DOHH2 (cell line): Measurements from ENCODE around the gene SLC25A23.

Source experiments
- H3F3A ChIP-seq: fragments of 200-600 bp; sonication (generic), shearing (Covaris generic); 2 replicates; pipeline ENCODE4 v1.6.0; 2016; ENCODE audit warnings: antibody characterized with exemption, mild to moderate bottlenecking; ENCODE audit not compliant: control insufficient read depth, insufficient read depth
- H3K27ac ChIP-seq: fragments of 200-600 bp; sonication (generic); 2 replicates; pipeline ENCODE4 v1.5.1; 2014; ENCODE audit warnings: low read depth, mild to moderate bottlenecking, low read length, moderate library complexity
- H3K27me3 ChIP-seq: fragments of 200-600 bp; sonication (generic); 2 replicates; pipeline ENCODE4 v1.6.1; 2014; ENCODE audit warnings: mild to moderate bottlenecking, low read length, mixed read lengths; ENCODE audit not compliant: control insufficient read depth
- H3K36me3 ChIP-seq: fragments of 200-600 bp; sonication (generic); 2 replicates; pipeline ENCODE4 v1.6.1; 2014; ENCODE audit warnings: mild to moderate bottlenecking, low read length, moderate library complexity, mixed read lengths; ENCODE audit not compliant: control insufficient read depth
- H3K4me1 ChIP-seq: fragments of 200-600 bp; sonication (generic); 2 replicates; pipeline ENCODE4 v1.6.1; 2014; ENCODE audit warnings: mild to moderate bottlenecking, low read length, mixed read lengths; ENCODE audit not compliant: control insufficient read depth
- H3K4me2 ChIP-seq: fragments of 200-600 bp; sonication (generic); 2 replicates; pipeline ENCODE4 v1.6.0; 2014; ENCODE audit warnings: mild to moderate bottlenecking, low read length, moderate library complexity
- H3K4me3 ChIP-seq: fragments of 200-600 bp; sonication (generic); 2 replicates; pipeline ENCODE4 v1.5.1; 2014; ENCODE audit warnings: mild to moderate bottlenecking, low read length, mixed read lengths
- H3K79me2 ChIP-seq: fragments of 200-600 bp; sonication (generic); 2 replicates; pipeline ENCODE4 v1.6.1; 2014; ENCODE audit warnings: mild to moderate bottlenecking, low read length, mixed read lengths; ENCODE audit not compliant: control insufficient read depth
- H3K9me2 ChIP-seq: fragments of 200-600 bp; sonication (generic); replicated peaks from 2 replicates; pipeline ENCODE4 v1.6.1; 2014; ENCODE audit warnings: mild to moderate bottlenecking, low read length, mixed read lengths; ENCODE audit not compliant: control insufficient read depth
- H3K9me3 ChIP-seq: fragments of 200-600 bp; sonication (generic); 2 replicates; pipeline ENCODE4 v1.6.1; 2014; ENCODE audit warnings: antibody characterized with exemption, low read length, mixed read lengths; ENCODE audit not compliant: control insufficient read depth, insufficient read depth
- H4K20me1 ChIP-seq: fragments of 200-600 bp; sonication (generic); 2 replicates; pipeline ENCODE4 v1.6.0; 2014; ENCODE audit warnings: low read depth, mild to moderate bottlenecking, antibody characterized with exemption, low read length, moderate library complexity; ENCODE audit not compliant: control insufficient read depth, insufficient read depth
- EZH2phosphoT487 ChIP-seq: fragments of 200-600 bp; sonication (generic); IDR thresholded peaks from 2 replicates; pipeline ENCODE4 v1.6.1; 2017; ENCODE audit warnings: borderline replicate concordance, mild to moderate bottlenecking, antibody characterized with exemption, low read length, moderate library complexity, mixed read lengths
- TF ChIP-seq, protein P1 (sequence below): fragments of 200-600 bp; sonication (generic); IDR thresholded peaks from one replicate; pipeline ENCODE4 v1.5.1; 2014; ENCODE audit warnings: antibody characterized with exemption, mild to moderate bottlenecking, low read depth, low read length; ENCODE audit not compliant: poor library complexity, severe bottlenecking

SLC25A23 gene

DNA sequence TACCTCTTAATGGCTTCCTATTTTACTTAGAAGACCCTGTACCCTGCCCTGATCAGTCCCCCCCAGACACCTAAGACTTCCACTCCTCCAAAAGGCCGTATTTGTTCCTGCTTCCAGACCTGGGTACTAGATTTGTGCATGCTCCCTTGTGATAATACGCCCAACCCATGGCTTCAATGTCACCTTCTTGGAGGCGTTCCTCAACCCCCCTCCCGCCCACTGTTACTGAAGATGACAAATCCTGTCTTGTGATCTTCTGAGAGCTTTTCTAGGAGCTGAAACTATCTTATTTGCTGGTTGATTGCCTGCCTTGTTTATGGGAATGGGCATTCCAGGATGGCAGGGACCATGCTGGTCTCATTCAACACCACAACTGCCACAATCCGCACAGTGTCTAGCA is 9.4 kb downstream of the SLC25A23 start:
- Histone ChIP-seq H3K27me3 (no peaks in the 10 kb centered on the region), H3K4me3 (no peak overlapping the region), H3K27ac (no peak overlapping the region), H3K36me3 (peaks cover 31% of the 10 kb centered on the region), H3K4me2 (no peak overlapping the region), H3K4me1 (no peaks in the 10 kb centered on the region), H3K9me2 (no peaks in the 10 kb centered on the region), H3F3A (no peaks in the 10 kb centered on the region; the same call in 1 of the 2 replicates), H4K20me1 (no peaks in the 10 kb centered on the region), H3K9me3 (peaks cover 13% of the 10 kb centered on the region), H3K79me2 (no peaks in the 10 kb centered on the region)
- TF ChIP-seq EZH2phosphoT487 = no peak

DNA sequence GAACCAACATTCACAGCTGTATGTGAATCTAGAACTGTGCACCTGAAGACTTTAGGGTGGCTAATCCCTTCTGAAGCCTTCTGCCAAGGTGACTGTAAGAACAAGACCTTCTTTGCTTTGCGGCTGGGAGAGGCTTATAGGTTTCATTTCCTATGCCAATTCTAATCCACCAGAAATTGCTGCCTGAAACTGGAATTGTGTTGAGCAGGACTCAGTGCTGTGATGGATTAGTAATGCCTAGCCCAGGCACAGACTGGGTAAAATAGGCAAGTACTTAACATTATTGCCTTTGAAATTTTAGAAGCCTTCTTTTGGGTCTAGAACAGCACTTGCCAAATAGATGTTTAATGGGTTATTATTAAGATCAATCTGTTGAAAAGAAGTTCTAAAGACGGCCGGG is 11.5 kb downstream of the SLC25A23 start:
- no peaks in the 10 kb centered on the region; the same call in 1 of the 2 replicates for H3F3A ChIP-seq
- H3K27ac ChIP-seq = no peak overlapping the region
- no peaks in the 10 kb centered on the region for H4K20me1 ChIP-seq
- no peaks in the 10 kb centered on the region for H3K9me3 ChIP-seq
- H3K9me2 ChIP-seq = no peaks in the 10 kb centered on the region
- no peaks in the 10 kb centered on the region for H3K79me2 ChIP-seq
- H3K27me3 ChIP-seq = no peaks in the 10 kb centered on the region
- H3K4me2 ChIP-seq = no peak overlapping the region
- no peaks in the 10 kb centered on the region for H3K4me1 ChIP-seq
- H3K36me3 ChIP-seq = peaks cover 12% of the 10 kb centered on the region
- TF ChIP-seq, protein P1, sequence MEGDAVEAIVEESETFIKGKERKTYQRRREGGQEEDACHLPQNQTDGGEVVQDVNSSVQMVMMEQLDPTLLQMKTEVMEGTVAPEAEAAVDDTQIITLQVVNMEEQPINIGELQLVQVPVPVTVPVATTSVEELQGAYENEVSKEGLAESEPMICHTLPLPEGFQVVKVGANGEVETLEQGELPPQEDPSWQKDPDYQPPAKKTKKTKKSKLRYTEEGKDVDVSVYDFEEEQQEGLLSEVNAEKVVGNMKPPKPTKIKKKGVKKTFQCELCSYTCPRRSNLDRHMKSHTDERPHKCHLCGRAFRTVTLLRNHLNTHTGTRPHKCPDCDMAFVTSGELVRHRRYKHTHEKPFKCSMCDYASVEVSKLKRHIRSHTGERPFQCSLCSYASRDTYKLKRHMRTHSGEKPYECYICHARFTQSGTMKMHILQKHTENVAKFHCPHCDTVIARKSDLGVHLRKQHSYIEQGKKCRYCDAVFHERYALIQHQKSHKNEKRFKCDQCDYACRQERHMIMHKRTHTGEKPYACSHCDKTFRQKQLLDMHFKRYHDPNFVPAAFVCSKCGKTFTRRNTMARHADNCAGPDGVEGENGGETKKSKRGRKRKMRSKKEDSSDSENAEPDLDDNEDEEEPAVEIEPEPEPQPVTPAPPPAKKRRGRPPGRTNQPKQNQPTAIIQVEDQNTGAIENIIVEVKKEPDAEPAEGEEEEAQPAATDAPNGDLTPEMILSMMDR = no peak
- TF ChIP-seq EZH2phosphoT487 = no peak
- no peak overlapping the region for H3K4me3 ChIP-seq

DNA sequence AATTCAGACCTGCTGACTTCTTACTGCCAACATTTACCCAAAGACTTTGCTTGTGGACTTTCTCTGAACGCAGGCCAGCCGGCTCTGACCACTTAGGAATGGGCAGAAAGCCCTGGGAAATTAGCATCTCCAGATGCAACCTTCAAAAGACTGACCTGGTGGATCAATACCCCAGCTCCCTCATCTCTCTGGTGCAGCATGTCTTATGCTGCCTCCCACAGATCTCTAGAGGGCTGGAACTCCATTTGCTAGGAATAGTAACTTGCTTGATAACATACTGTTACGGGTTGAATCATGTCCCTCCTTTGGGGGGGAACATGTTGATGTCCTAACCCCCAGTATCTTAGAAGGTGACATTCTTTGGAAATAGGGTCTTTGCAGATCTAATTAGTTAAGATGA is 13.1 kb downstream of the SLC25A23 start:
- Histone ChIP-seq H3F3A (no peaks in the 10 kb centered on the region; the same call in 1 of the 2 replicates), H3K79me2 (no peaks in the 10 kb centered on the region), H3K27ac (no peak overlapping the region), H3K4me2 (no peak overlapping the region), H4K20me1 (no peaks in the 10 kb centered on the region), H3K4me1 (0 out of 2 replicates have a peak, but pooled peaks cover 3% of the 10 kb centered on the region), H3K36me3 (peaks cover 4% of the 10 kb centered on the region; the same call in 1 of the 2 replicates), H3K4me3 (no peak overlapping the region), H3K27me3 (no peaks in the 10 kb centered on the region), H3K9me3 (no peaks in the 10 kb centered on the region), H3K9me2 (no peaks in the 10 kb centered on the region)
- TF ChIP-seq EZH2phosphoT487 = no peak
- TF ChIP-seq, protein P1 = no peak

DNA sequence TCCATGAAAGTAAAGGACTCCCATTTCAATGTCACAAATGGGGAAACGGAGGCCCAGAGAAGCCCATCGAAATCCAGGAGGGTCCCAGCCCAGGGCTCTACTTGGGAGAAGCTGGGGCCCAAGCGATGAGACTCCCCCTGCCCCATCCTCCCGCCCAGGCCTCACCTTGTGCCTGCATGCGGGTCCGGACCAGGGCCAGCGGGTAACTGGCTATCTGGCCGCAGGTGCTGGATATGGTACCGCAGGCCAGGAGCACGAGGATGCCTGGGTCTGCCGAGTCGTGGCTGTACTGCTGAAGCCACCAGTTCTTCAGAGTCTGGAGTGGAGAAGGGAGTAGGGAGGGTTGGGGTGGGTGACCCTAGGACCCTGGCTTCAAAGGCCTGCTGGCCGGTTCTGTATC is 15.6 kb downstream of the SLC25A23 start:
- Histone ChIP-seq H3K4me2 (no peak overlapping the region), H3K4me3 (no peak overlapping the region), H3K27ac (no peak overlapping the region), H3K9me2 (no peaks in the 10 kb centered on the region), H3F3A (no peaks in the 10 kb centered on the region; the same call in 1 of the 2 replicates), H3K4me1 (0 out of 2 replicates have a peak, but pooled peaks cover 3% of the 10 kb centered on the region), H3K79me2 (no peaks in the 10 kb centered on the region), H3K9me3 (no peaks in the 10 kb centered on the region), H3K36me3 (no peaks in the 10 kb centered on the region; the same call in 1 of the 2 replicates), H4K20me1 (no peaks in the 10 kb centered on the region), H3K27me3 (no peaks in the 10 kb centered on the region)
- no peak for TF ChIP-seq EZH2phosphoT487
- TF ChIP-seq, protein P1 = no peak
